Skeletal muscle tissue (tissue), 4 donors: ENCODE data around the gene PRKX. TPM values are rescaled to one million over a fixed set of nuclear protein-coding genes. Genes with fewer than 3 reads are reported as not detected.

Experiments
- H3K27ac ChIP-seq: one replicate; pipeline ENCODE4 v1.7.0; 2013; ENCODE audit warnings: mild to moderate bottlenecking, low read depth, low read length, inconsistent platforms
- H3K27me3 ChIP-seq, 3 donors: one replicate each; pipeline ENCODE4 v1.7.0; 2013; ENCODE audit warnings: low read length in 3 of 3; ENCODE audit not compliant: control insufficient read depth in 3 of 3, insufficient read depth in 3 of 3
- H3K36me3 ChIP-seq, 3 donors: one replicate each; pipeline ENCODE4 v1.7.0; 2013; ENCODE audit warnings: low read length in 3 of 3; ENCODE audit not compliant: control insufficient read depth in 3 of 3, insufficient read depth in 3 of 3
- H3K4me1 ChIP-seq, 3 donors: one replicate each; pipeline ENCODE4 v1.7.0; 2013; ENCODE audit warnings: low read length in 3 of 3, mild to moderate bottlenecking in 3 of 3; ENCODE audit not compliant: control insufficient read depth in 3 of 3, insufficient read depth in 3 of 3
- H3K4me3 ChIP-seq, 3 donors: one replicate each; pipeline ENCODE4 v1.7.0; 2013; ENCODE audit warnings: low read length in 3 of 3
- H3K9ac ChIP-seq, 3 donors: one replicate each; pipeline ENCODE4 v1.7.0; 2013; ENCODE audit warnings: low read length in 3 of 3, mild to moderate bottlenecking in 3 of 3, moderate library complexity in 2 of 3, low read depth in 1 of 3
- H3K9me3 ChIP-seq, 3 donors: one replicate each; pipeline ENCODE4 v1.7.0; 2013; ENCODE audit warnings: low read length in 3 of 3; ENCODE audit not compliant: control insufficient read depth in 3 of 3
- total RNA-seq: library from RNA; depleted of rRNA; stranded (reverse); fragments of >200 nt; gene quantifications from one replicate; pipeline ENCODE4 v1.2.3, GENCODE V29; 2014
- donor health status: Osteomylitis.

PRKX gene
- total RNA-seq, 1 donor from 2014 or later, result 6.3 TPM

- Histone ChIP-seq H3K27me3 (no peaks in the 10 kb centered on the region), H3K9me3 (no peaks in the 10 kb centered on the region), H3K4me1 (no peaks in the 10 kb centered on the region), H3K9ac (no peak overlapping the region), H3K27ac (no peak overlapping the region), H3K4me3 (no peak overlapping the region), H3K36me3 (no peaks in the 10 kb centered on the region)
Observed at GRCh38 chrX:3592184-3592583, 121.3 kb downstream of the PRKX start.

- no peaks in the 10 kb centered on the region for H3K36me3 ChIP-seq
- no peaks in the 10 kb centered on the region for H3K9me3 ChIP-seq
- no peaks in the 10 kb centered on the region for H3K4me1 ChIP-seq
- no peak overlapping the region for H3K4me3 ChIP-seq
- no peak overlapping the region for H3K9ac ChIP-seq
- H3K27me3 ChIP-seq, result no peaks in the 10 kb centered on the region
- no peak overlapping the region for H3K27ac ChIP-seq
Observed at GRCh38 chrX:3589474-3589873, 124.0 kb downstream of the PRKX start.

- Histone ChIP-seq H3K27ac (no peak overlapping the region), H3K27me3 (no peaks in the 10 kb centered on the region), H3K36me3 (no peaks in the 10 kb centered on the region), H3K4me1 (no peaks in the 10 kb centered on the region), H3K4me3 (no peak overlapping the region), H3K9ac (no peak overlapping the region), H3K9me3 (no peaks in the 10 kb centered on the region)
Observed at GRCh38 chrX:3585719-3586118, 127.7 kb downstream of the PRKX start.

- H3K36me3 ChIP-seq, result no peaks in the 10 kb centered on the region
- no peaks in the 10 kb centered on the region for H3K27me3 ChIP-seq
- no peak overlapping the region for H3K9ac ChIP-seq
- H3K4me3 ChIP-seq, result no peak overlapping the region
- no peaks in the 10 kb centered on the region for H3K9me3 ChIP-seq
- H3K4me1 ChIP-seq, result no peaks in the 10 kb centered on the region
- H3K27ac ChIP-seq, result no peak overlapping the region
Observed at GRCh38 chrX:3584415-3584996, 128.9 kb downstream of the PRKX start.

- H3K9ac ChIP-seq, result no peak overlapping the region
- no peaks in the 10 kb centered on the region for H3K27me3 ChIP-seq
- H3K9me3 ChIP-seq, result no peaks in the 10 kb centered on the region
- H3K36me3 ChIP-seq, result no peaks in the 10 kb centered on the region
- H3K4me3 ChIP-seq, result no peak overlapping the region
- no peak overlapping the region for H3K27ac ChIP-seq
- no peaks in the 10 kb centered on the region for H3K4me1 ChIP-seq
Observed at GRCh38 chrX:3582451-3582850, 131.0 kb downstream of the PRKX start.

- Histone ChIP-seq H3K4me1 (no peaks in the 10 kb centered on the region), H3K4me3 (no peak overlapping the region), H3K36me3 (no peaks in the 10 kb centered on the region), H3K27ac (no peak overlapping the region), H3K9ac (no peak overlapping the region), H3K9me3 (no peaks in the 10 kb centered on the region), H3K27me3 (no peaks in the 10 kb centered on the region)
Observed at GRCh38 chrX:3581609-3582108, 131.8 kb downstream of the PRKX start.

GRCh38 chrX:3577551-3577950 is 135.9 kb downstream of the PRKX start:
- Histone ChIP-seq H3K9ac (no peak overlapping the region), H3K4me1 (no peaks in the 10 kb centered on the region), H3K27me3 (no peaks in the 10 kb centered on the region), H3K9me3 (no peaks in the 10 kb centered on the region), H3K36me3 (no peaks in the 10 kb centered on the region), H3K27ac (no peak overlapping the region), H3K4me3 (no peak overlapping the region)

- no peak overlapping the region for H3K27ac ChIP-seq
- no peaks in the 10 kb centered on the region for H3K9me3 ChIP-seq
- no peaks in the 10 kb centered on the region for H3K4me1 ChIP-seq
- H3K36me3 ChIP-seq, result no peaks in the 10 kb centered on the region
- no peak overlapping the region for H3K4me3 ChIP-seq
- no peak overlapping the region for H3K9ac ChIP-seq
- no peaks in the 10 kb centered on the region for H3K27me3 ChIP-seq
Observed at GRCh38 chrX:3576886-3577501, 136.5 kb downstream of the PRKX start.

GRCh38 chrX:3567686-3568085 is 145.8 kb downstream of the PRKX start:
- no peak overlapping the region for H3K27ac ChIP-seq
- H3K9ac ChIP-seq, result no peak overlapping the region
- H3K4me1 ChIP-seq, result no peaks in the 10 kb centered on the region
- H3K36me3 ChIP-seq, result no peaks in the 10 kb centered on the region
- no peaks in the 10 kb centered on the region for H3K9me3 ChIP-seq
- no peaks in the 10 kb centered on the region for H3K27me3 ChIP-seq
- no peak overlapping the region for H3K4me3 ChIP-seq

- H3K4me1 ChIP-seq, result no peaks in the 10 kb centered on the region
- H3K27ac ChIP-seq, result no peak overlapping the region
- H3K9me3 ChIP-seq, result no peaks in the 10 kb centered on the region
- H3K36me3 ChIP-seq, result no peaks in the 10 kb centered on the region
- no peak overlapping the region for H3K9ac ChIP-seq
- H3K4me3 ChIP-seq, result no peak overlapping the region
- H3K27me3 ChIP-seq, result no peaks in the 10 kb centered on the region
Observed at GRCh38 chrX:3563451-3563850, 150.0 kb downstream of the PRKX start.
